GM18505 (cell line): Measurements from ENCODE around the gene INHBB.
A peak's percentile ranks its signal among the peaks of the same experiment; 100 is the strongest.

Source experiments
- ATAC-seq: cut with Tn5 transposase; IDR thresholded peaks from one replicate; pipeline ENCODE4 v1.9.1; 2021; ENCODE audit not compliant: unreplicated experiment
- POLR2A ChIP-seq: IDR thresholded peaks from 4 replicates; pipeline ENCODE4 v1.6.1; 2011; ENCODE audit warnings: borderline replicate concordance; ENCODE audit not compliant: insufficient read depth, insufficient read length; ENCODE audit errors: extremely low read depth

The INHBB gene

DNA sequence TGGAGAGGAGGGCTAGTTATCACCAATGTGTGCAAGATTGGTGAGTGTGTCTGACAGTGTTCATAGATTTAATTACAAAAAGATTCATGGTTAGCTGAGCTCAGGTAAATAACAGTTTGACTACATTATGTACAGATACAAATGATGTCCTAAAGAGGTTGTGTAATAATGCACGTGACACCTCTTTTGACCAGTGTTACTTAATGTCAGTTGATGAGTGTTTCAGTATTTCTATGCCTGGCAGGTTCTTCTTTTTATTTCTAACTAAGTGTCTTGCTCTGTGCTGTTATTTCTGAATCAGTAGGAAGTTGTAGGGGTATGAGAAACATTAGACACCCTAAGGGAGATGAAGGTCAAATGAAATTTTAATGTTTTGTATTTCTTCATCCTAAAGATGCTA lies 7.9 kb upstream of the INHBB start:
- TF ChIP-seq POLR2A = no peak

DNA sequence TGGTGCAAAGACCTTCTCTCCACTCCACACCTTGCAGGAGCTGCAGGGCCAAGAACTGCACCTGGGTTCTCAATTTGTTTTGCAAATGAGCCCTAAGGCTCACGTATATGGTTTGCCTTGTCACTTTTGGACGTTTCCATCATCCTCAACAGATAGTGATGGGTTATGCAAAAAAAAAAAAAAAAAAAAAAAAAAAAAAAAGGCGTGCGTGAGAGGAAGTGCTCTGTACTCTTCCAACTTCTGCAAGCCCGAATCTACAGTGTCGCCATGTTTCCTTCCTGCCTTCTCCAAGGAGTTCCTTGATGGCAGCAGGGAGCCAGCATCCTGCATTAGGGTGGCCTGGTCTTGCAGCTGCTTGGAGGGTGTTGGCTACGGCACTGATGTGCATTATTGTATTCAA lies 4.0 kb upstream of the INHBB start:
- no peak for ATAC-seq
- no peak for TF ChIP-seq POLR2A

More for the DNA sequence above, 7.9 kb upstream of the INHBB start:
- no peak for ATAC-seq

DNA sequence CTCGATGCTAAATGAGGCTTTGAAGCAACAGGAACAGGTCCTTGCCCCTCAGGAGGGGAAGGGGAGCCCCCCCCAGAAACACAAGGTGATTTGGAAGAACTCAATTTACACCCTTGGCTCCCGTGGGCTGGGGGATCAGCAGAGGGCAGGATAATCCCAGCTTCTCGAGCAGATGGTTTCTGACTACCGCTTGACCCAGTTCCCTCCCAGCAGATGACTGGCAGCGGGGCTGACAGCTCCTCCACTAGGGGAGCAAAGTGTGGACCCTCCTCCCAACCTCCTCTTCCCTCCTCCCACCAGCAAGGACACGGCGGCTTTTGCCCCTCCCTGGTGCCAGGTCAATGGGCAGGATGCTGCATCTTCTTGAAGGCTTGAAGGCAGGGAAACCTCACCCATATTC lies 3.5 kb upstream of the INHBB start:
- no peak for TF ChIP-seq POLR2A
- no peak for ATAC-seq

DNA sequence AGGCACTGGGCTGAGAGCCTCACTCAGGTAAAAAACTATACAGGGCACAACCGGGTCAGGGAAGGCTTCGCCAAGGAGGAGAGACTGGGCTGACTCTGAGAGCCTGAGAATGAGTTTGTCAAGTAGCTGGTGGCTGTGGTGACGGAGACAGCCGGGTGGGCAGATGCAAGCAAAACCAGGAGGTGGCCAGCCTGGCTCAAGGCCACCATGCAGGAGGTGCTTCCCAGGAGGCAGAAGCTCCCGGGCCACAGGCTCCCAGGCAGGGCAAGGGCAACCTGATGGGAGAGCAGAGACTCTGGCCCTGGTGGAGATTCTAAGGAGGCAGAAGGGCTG lies 2.9 kb upstream of the INHBB start:
- TF ChIP-seq POLR2A = no peak
- no peak for ATAC-seq

DNA sequence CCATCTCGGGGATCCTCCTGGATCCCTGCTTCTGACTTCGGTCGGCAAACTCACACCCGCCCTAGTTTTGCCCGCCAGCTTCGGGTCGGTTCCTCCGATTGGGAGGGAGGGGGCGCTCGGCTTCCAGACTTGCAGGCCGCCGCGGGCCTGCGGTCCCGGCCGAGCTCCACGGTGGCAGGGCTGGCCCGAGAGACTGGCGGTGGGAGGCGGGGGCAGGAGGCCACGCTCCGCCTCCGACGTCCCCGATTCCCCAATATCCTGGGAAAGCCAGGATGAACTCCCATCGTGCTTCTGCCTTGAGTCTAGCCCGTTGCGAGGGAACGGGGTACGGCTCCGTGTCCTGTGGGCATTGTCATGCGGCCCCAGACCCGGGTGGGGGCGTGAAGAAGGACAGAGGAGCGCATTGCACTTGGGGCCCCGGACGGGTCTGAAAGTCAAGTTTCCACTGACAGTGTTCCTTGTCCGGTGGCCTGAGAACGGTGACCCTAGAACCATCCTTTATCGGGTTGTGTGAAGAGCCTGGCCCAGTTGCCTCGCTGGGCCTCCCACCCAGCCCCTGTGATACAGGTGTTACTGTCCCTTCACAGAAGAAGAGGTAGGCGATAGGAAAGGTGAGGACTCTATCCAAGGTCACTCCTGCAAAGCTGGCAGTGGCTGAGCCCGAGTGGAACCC lies 2.4 kb upstream of the INHBB start:
- peak; percentile 50 for ATAC-seq
- no peak for TF ChIP-seq POLR2A

DNA sequence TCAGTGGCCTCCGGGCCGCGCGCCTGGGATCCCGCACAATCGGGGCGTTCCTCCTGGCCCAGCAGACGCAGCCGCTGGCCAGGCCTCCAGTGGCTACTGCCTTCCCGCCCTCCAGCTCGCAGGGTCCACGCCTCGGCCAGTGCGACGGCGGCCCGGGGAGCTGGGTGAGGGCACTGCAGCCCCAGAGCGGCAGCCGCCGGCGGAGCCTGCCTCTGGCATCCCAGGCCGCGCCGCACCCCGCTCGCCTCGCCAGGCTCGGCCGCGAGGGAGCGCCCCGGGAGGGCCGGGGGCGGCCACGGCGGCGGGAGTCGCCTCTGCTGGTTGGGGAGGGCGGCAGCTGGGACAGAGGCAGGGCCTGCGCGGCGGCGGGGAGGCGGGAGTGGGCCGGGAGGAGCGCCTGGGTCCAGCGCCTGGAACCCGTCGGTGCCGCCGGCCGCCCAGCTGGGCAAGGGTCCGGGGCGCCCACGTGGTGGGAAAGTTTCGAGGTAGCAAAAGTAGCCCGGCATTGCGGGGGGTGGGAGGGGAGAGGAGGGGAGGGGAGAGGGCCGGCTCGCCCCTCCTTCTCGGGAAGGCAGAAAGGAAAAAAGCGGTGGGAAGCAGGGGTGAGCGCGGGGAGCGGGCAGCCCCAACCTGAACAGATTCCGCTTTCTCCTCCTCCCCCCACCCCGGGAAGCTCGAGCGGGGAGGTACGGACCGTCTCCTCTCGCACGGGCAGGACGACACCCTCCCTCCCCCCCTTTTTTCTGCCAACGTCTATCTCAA lies 1.5 kb upstream of the INHBB start:
- ATAC-seq = no peak
- no peak for TF ChIP-seq POLR2A

DNA sequence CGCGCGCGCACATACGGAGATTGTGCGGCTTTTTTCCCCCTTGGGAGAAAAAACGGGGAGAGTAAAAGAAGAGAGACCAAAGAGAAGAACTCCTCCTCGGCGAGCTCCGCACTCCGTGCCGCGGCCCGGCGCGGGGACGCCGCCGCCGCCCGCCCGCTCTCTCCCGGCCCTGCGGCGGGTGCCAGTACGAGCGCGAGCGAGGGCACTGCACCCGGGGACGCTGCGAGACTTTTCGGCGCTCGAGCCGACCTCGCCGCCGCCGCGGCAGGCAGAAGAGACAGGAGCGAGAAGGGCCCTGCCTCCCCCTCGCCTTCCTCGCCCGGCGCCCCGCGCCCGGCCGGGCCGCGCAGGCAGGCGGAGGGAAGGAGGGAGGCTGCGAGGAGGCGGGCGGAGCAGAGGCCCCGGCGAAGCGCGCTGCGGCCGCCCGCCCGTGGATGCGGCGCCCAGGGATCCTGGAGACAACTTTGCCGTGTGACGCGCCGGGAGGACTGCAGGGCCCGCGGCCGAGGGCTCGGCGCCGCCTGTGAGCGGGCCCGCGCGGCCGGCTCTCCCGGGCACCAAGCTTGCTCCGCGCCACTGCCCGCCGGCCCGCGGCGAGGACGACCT lies 857 bp upstream of the INHBB start:
- no peak for TF ChIP-seq POLR2A
- no peak for ATAC-seq

DNA sequence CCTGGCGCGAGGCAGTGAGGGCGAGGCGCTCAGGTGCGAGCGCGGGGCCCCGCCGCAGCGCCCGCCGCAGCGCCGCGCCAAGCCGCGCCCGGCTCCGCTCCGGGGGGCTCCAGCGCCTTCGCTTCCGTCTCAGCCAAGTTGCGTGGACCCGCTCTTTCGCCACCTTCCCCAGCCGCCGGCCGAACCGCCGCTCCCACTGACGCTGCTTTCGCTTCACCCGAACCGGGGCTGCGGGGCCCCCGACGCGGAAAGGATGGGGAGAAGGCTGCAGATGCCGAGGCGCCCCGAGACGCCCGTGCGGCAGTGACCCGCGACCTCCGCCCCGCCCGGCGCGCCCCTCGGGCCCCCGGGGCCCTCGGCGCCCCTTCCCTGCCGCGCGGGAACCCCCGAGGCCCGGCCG lies 328 bp upstream of the INHBB start:
- TF ChIP-seq POLR2A = no peak
- no peak for ATAC-seq

DNA sequence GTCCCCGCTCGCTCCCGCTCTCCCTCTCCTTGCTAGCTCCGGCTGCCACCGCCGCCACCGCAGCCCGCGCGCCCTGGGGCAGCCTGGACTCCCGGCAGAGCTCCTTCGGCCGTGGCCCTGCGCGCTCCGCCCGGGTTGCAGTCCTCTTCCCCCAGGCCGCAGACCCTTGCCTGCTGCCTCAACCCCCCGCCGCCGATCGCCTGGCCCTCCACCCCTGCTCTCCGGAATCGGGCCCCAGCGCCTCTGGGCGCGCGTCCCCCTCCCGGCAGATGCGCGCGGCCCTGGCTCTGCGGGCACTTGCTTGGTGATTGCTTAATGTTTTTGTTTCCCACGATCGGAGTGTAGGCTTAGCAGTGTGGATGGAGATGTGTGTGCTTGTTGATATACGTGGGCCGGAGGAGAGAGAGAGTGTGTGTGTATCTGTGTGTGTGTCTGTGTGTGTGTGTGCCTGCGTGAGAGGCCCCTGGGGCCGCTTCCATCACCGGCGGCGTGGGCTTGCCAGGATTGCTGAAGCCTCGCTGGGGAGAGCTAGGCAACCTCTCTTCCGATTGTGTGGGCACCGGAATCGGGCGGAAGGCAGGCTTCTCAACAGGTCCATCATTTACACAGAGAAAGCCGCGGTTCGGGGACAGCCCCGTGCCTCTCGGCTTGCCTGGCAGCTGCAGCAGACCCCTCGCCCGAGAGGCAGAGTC lies 877 bp downstream of the INHBB start:
- TF ChIP-seq POLR2A = no peak
- ATAC-seq = no peak

DNA sequence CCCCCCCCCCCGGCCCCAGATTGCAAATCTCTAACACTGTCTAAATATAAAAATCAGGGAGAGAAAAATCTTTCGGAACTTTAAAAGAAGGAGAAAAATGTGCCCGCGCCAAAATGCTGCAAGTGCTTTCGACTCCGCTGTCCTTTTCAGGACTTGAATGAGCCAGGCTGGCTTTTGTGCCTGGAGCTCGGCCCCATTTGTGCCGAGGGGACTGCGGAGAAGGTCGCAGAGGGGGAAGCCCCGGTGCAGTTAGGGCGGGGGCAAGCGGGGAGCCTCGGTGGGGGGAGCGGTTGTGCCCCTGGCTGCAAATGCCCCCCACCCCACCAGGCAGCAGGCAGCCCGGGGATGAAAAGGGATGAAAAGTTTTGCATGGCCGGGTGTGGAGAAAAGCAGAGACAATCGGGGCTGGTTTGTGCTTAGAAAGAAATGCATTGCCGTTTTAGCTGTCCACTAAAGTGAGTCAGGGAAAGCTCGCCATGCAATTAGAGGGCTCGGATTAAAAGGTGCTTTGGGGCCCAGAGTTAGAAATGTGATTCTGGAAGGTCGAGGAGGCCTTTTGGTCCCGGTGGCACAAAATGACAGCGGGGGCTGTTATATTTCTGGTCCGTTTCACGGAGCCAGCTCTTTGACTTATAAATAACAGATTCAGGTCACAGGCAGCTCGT lies 1.6 kb downstream of the INHBB start:
- TF ChIP-seq POLR2A = no peak
- no peak for ATAC-seq

DNA sequence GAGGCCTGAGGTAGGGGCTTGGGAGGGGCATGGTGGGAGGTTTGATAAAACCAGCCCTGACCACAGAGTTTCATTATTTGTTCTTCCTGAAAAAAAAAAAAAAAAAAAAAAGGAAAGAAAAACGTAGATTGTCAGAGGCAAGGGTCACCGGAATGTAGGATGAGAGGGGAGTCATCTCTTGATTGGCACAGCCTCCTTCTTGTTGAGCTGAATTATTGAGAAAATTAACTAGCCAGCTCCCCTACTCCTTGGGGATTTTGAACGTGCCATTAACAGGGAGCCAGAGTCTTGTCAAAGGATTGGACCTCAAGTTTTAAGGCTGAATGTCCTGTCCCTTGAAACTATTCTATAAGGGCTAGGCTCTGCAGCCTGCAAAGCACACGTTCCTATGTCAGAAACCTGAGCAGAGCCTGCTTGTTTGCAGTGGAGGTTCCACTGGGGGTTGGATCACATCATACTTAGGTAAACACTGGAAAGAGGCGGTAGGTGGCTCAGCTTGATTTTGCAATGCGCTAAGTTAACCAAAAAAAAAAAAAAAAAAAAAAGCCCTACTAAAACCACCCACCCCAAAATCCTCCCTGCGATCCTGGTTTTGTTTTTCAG lies 2.3 kb downstream of the INHBB start:
- TF ChIP-seq POLR2A = no peak
- no peak for ATAC-seq

DNA sequence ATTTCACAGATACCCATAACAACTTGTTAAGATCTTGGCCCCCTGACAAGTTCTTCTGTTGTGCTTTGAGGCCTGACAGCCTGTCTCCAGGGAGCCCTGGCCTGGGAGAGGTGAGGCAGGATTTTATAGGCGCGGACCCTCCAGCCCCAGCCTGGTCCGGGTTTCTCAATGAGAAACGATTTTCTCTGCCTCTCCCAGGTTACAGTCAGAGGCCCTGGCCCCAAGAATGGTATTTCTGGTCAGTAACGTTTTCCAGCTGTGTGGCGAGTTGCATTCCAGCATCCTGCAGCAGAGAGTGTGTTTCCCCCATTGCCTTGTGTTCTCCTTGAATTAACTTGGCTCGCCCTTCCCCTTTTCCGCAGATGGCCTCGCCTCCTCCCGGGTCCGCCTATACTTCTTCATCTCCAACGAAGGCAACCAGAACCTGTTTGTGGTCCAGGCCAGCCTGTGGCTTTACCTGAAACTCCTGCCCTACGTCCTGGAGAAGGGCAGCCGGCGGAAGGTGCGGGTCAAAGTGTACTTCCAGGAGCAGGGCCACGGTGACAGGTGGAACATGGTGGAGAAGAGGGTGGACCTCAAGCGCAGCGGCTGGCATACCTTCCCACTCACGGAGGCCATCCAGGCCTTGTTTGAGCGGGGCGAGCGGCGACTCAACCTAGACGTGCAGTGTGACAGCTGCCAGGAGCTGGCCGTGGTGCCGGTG lies 3.0 kb downstream of the INHBB start:
- no peak for TF ChIP-seq POLR2A
- no peak for ATAC-seq

DNA sequence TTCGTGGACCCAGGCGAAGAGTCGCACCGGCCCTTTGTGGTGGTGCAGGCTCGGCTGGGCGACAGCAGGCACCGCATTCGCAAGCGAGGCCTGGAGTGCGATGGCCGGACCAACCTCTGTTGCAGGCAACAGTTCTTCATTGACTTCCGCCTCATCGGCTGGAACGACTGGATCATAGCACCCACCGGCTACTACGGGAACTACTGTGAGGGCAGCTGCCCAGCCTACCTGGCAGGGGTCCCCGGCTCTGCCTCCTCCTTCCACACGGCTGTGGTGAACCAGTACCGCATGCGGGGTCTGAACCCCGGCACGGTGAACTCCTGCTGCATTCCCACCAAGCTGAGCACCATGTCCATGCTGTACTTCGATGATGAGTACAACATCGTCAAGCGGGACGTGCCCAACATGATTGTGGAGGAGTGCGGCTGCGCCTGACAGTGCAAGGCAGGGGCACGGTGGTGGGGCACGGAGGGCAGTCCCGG lies 3.5 kb downstream of the INHBB start:
- no peak for ATAC-seq
- no peak for TF ChIP-seq POLR2A

DNA sequence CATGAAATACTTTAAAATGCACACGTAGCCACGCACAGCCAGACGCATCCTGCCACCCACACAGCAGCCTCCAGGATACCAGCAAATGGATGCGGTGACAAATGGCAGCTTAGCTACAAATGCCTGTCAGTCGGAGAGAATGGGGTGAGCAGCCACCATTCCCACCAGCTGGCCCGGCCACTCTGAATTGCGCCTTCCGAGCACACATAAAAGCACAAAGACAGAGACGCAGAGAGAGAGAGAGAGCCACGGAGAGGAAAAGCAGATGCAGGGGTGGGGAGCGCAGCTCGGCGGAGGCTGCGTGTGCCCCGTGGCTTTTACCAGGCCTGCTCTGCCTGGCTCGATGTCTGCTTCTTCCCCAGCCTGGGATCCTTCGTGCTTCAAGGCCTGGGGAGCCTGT lies 4.1 kb downstream of the INHBB start:
- TF ChIP-seq POLR2A = no peak
- ATAC-seq = no peak
